K562 (cell line): Measurements from ENCODE around the gene GPATCH4. TPM values are rescaled to one million over a fixed set of nuclear protein-coding genes. Genes with fewer than 3 reads are reported as not detected.
A peak's percentile ranks its signal among the peaks of the same experiment; 100 is the strongest.

Source experiments
- ATF2 ChIP-seq: sonication (generic); formaldehyde crosslinking; IDR thresholded peaks from 2 replicates; pipeline ENCODE4 v1.8.1; 2022; ENCODE audit warnings: missing genetic modification reagents
- CHAMP1 ChIP-seq: fragments of 450-650 bp; IDR thresholded peaks from 2 replicates; pipeline ENCODE4 v1.6.1; 2016; ENCODE audit warnings: mild to moderate bottlenecking
- DNMT1 ChIP-seq: fragments of 450-650 bp; IDR thresholded peaks from 2 replicates; pipeline ENCODE4 v1.6.1; 2016; ENCODE audit warnings: antibody characterized with exemption, mild to moderate bottlenecking
- ELF4 ChIP-seq: fragments of 450-650 bp; formaldehyde crosslinking; IDR thresholded peaks from 2 replicates; pipeline ENCODE4 v1.4.0; 2022; ENCODE audit warnings: missing genetic modification characterization
- FOXP4 ChIP-seq: sonication (generic); formaldehyde crosslinking; IDR thresholded peaks from 2 replicates; pipeline ENCODE4 v1.8.0; 2022; ENCODE audit warnings: mild to moderate bottlenecking, missing genetic modification reagents, borderline replicate concordance
- IRF2 ChIP-seq: sonication (generic); formaldehyde crosslinking; IDR thresholded peaks from 2 replicates; pipeline ENCODE4 v1.8.1; 2022; ENCODE audit warnings: mild to moderate bottlenecking, missing genetic modification reagents
- MXI1 ChIP-seq: IDR thresholded peaks from 2 replicates; pipeline ENCODE4 v1.6.1; 2011; ENCODE audit warnings: low read depth, mild to moderate bottlenecking, improper control_type of control experiment, low read length
- RB1 ChIP-seq: fragments of 450-650 bp; IDR thresholded peaks from 2 replicates; pipeline ENCODE4 v1.6.1; 2017; ENCODE audit warnings: low read depth, mild to moderate bottlenecking
- RNF219 ChIP-seq: fragments of 250-450 bp; sonication (Bioruptor Pico); IDR thresholded peaks from 2 replicates; pipeline ENCODE4 v1.5.0; 2022; ENCODE audit warnings: mild to moderate bottlenecking
- WHSC1 ChIP-seq: IDR thresholded peaks from one replicate; pipeline ENCODE4 v1.6.1; 2012; ENCODE audit warnings: low read length, control low read depth, inconsistent platforms
- ZBTB9 ChIP-seq: fragments of 450-650 bp; formaldehyde crosslinking; IDR thresholded peaks from 2 replicates; pipeline ENCODE4 v1.4.0; 2020; ENCODE audit warnings: mild to moderate bottlenecking, moderate library complexity
- ZFX ChIP-seq: sonication (generic); formaldehyde crosslinking; IDR thresholded peaks from 2 replicates; pipeline ENCODE4 v1.8.0; 2022; ENCODE audit warnings: mild to moderate bottlenecking, missing genetic modification reagents, moderate library complexity
- ZNF354B ChIP-seq: fragments of 250-450 bp; sonication (Bioruptor Pico); IDR thresholded peaks from 2 replicates; pipeline ENCODE4 v1.4.0; 2020
- ZNF764 ChIP-seq: fragments of 250-450 bp; sonication (Bioruptor Pico); IDR thresholded peaks from 2 replicates; pipeline ENCODE4 v1.4.0; 2020; ENCODE audit warnings: low read depth, mild to moderate bottlenecking, moderate library complexity
- polyA plus RNA-seq, 8 experiments: library from polyadenylated mRNA; depleted of rRNA in 4 of 8; stranded (reverse) in 5 of 8; unstranded in 3 of 8; fragments of >200 nt; fragmentation: Nextera tagmentation in 2 of 8; fragmentation: Illumina TruSeq in 1 of 8; extraction: Ambion mirVana in 2 of 8; extraction: Trizol in 1 of 8; gene quantifications; 2 replicates each; pipeline versions ENCODE4 v1.2.1 to v1.2.3, GENCODE V29; 2011 to 2014; ENCODE audit warnings: inconsistent platforms in 1 of 8, missing spikeins in 1 of 8
- total RNA-seq, 7 experiments: library from RNA; depleted of rRNA in 6 of 7; stranded (reverse); fragments of >200 nt in 6 of 7; fragmentation: Illumina TruSeq in 2 of 7; extraction: Trizol in 2 of 7; gene quantifications; 2 replicates each; pipeline versions ENCODE4 v1.2.1 to v1.2.3, GENCODE V29; 2011 to 2021; ENCODE audit warnings: low replicate concordance in 1 of 7

Gene GPATCH4
- total and polyA plus RNA-seq, 9 of the 15 experiments (the other 6 are each of a cell fraction or from before 2014, with no cell fraction given): 43.7 to 105 (median 76.5) TPM

GRCh38 chr1:156623946-156624813 is 22.9 kb upstream of the GPATCH4 start (continued):
- no peak for TF ChIP-seq ELF4 (CRISPR knock-in tag)
- no peak for TF ChIP-seq RNF219 (CRISPR knock-in tag)
- peak; percentile 73 for TF ChIP-seq ZFX (CRISPR knock-in tag)
- no peak for TF ChIP-seq ZNF764 (CRISPR knock-in tag)
- no peak for TF ChIP-seq WHSC1
- no peak for TF ChIP-seq DNMT1
- TF ChIP-seq ATF2 (CRISPR knock-in tag): no peak
- no peak for TF ChIP-seq CHAMP1
- TF ChIP-seq IRF2: no peak
- no peak for TF ChIP-seq ZNF354B
- TF ChIP-seq FOXP4 (CRISPR knock-in tag): 0 out of 2 replicates have a peak, but pooled peaks have one; percentile 17
- TF ChIP-seq ZBTB9 (CRISPR knock-in tag): 0 out of 2 replicates have a peak, but pooled peaks have one; percentile 21
- TF ChIP-seq MXI1: no peak
- peak; percentile 69 for TF ChIP-seq RB1
